GM10847 (cell line): ENCODE measurements around the gene VSX1.

ENCODE experiments used
- POLR2A ChIP-seq: IDR thresholded peaks from 2 replicates; pipeline ENCODE4 v1.6.1; 2011; ENCODE audit not compliant: insufficient read length; ENCODE audit errors: extremely low read depth

VSX1 gene

GRCh38 chr20:25077610-25078169, 4.3 kb downstream of the VSX1 start:
- no peak for TF ChIP-seq POLR2A

DNA sequence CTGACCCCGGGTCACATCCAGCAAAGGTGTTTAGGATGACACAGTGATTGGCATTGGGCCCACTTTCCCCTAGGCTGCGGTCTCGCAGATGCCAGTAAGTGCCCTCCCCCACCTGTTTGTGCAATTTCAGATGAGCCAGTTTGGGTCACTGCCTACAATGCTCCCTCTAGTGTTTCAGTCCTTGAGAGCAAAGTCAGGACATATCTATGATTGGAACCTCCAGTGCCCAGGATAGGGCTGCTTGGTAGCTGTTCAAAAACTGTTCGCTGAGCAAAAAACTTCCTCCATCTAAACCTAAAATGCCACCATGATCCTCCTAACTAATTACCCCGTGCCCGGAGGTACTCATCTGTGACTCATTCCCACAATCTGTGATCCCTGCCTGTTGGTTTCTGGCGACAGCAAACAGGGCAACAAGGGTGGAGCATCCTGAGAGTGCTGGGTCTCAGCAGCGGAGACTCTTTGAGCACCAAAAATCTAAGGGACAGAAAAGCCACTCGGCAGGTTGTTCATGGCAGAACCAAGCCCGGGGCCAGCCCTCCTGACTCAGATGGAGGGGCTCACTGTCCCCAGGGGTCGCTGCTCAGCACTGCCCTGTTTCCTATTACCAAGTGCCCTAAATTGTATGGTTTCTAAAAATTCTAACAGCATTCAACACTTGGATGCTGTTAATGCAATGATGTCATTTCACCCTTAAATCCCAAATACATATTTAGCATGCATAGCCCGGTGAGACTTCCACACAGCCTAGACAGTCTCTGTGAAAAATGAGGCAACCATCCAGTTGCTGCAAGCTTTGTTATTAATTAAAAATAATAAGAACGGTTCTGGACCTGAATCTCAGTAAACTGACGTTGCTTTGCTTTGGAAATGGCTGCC, 5.0 kb downstream of the VSX1 start:
- no peak for TF ChIP-seq POLR2A

GRCh38 chr20:25076201-25076600, 5.7 kb downstream of the VSX1 start:
- no peak for TF ChIP-seq POLR2A

DNA sequence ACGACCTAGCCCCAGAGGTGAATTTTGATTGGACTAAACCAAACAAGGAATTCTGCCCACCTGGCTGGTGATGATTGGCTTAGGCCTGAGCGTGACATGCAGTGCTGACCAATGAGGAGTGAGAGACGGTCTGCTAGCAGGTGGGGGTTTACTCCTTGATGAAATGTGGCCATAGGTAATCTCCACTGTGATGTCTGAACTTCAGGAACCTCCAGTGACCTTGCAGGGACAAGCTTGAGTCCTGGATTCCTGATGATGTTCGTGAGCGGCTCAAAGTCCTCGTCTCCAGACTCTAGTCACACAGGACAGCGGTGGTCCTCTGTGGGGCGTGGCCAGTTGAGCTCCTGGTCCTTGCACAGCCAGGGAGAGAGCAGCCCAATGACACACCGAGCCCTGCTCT, 8.4 kb downstream of the VSX1 start:
- no peak for TF ChIP-seq POLR2A

GRCh38 chr20:25072226-25072811, 9.6 kb downstream of the VSX1 start:
- no peak for TF ChIP-seq POLR2A

GRCh38 chr20:25071734-25072133, 10.2 kb downstream of the VSX1 start:
- TF ChIP-seq POLR2A = no peak

- TF ChIP-seq POLR2A = no peak
These were observed 11.0 kb downstream of the VSX1 start for GRCh38 chr20:25070821-25071473.

- no peak for TF ChIP-seq POLR2A
These were observed 14.6 kb downstream of the VSX1 start for GRCh38 chr20:25067102-25067987.

DNA sequence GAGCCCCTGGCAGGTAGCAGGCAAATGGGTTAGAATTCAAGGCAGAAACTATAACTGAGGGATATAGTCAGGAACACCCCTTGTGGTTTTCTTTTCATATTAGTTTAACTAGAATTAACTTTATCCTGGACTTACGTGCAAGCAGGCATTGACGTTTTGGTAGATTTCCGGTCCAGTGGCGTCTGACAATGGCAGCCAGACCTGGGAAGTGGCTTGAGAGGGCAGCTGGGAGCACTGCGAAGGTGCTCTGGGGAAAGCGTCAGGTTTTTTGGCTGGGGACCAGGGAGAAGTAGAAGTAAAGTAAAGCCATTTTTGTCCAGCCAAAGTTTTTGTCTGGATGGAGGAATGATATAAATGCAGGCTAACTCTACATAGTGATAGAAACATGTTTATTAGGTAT, 15.6 kb downstream of the VSX1 start:
- no peak for TF ChIP-seq POLR2A

DNA sequence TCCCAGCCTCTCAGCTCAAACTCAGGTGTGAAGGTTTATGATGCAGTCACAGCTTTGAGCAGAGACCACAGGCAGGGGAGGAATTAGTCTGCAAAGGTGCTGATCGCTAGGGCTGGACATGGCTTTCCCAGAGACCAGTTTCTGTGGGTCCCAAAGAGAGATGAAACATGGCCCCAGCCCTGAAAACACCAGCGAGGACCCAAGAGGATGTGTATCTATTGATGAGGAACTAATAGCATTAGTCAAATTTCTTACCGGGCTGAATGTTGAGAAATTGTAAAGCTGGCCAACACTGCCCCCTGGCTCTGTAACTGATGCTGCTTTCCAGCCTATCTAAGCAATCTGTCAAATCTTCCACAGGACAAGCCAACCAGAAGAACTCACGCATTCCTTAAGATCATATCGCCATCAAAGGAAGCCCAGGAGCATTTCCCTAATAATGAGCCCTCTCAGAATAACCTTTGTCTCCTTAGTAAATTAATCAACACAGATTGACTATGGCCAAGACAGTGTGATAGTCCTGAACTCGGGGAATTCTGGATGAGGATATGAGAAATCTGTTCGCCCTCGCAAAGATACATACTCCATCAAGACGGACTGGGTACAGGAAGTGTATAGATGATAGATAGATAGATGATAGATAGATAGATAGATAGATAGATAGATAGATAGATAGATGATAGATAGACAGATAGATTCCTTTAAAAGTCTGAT, 16.2 kb downstream of the VSX1 start:
- TF ChIP-seq POLR2A = no peak

DNA sequence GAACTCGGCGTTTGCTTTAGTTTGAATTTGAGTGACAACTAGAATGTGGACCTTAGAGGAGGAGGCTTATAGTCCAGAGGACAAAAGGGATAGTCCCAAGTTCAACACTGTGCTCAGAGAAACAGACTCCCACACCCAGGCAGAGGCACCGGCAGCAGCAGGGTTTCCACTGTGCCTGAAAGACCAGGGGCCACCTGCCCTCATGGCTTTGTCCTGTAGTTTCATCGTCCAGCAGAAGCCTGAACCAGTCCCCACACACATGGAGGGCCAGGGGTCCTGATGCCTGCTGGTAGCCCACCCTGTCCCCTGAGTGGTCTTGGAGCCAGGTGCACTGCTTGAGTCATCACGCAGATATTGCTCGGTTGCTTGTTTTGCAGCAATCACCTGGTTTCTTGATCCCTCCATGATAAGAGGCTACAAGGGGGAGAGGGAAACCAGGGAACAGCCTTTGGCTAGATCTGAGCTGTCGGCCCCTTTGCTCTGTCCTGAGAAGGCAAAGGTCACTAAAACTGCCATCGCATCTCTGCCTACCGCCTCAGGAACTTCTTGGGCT, 16.8 kb downstream of the VSX1 start:
- no peak for TF ChIP-seq POLR2A

DNA sequence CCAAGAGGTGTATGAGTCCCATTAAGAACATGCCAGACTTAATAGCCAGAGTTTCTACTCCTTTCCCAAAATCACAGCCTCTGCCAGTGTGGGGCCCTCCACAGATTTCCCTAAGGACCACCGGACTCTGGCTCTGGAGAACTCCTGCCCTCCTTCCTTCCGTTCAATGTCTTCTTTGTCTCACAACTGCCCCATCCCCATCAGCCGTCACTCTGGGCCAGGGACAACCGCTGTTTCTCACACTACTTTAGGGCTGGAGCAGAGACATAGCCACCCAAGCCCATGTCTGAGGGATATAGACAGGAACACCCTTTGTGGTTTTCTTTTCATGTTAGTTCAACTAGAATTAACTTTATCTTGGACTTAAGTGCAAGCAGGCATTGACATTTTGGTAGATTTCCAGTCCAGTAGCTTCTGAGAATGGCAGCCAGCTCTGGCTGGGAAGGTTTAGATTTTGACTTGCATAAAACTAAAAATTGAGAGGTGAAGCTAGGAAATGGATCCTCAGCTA, 17.3 kb downstream of the VSX1 start:
- no peak for TF ChIP-seq POLR2A

- no peak for TF ChIP-seq POLR2A
These were observed 18.0 kb downstream of the VSX1 start for GRCh38 chr20:25063981-25064380.

DNA sequence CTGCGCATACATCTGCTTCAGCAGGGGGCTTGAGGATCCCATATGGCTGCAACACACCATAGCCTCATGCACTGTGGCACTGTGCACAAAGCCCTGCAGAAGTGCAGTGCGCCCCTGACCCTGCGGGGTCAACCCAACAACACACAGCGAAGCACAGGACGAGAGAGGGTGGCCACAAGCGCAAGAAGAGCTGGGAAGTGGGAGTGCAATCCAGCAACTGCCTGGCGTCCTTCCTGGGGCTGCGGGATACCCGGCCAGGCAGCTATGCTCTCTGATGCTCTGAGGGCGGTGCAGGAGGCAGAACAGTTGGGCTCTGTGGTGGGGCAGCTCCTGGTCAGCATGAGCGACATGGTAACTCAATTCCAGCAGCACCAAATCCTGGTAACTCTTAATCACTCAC, 18.4 kb downstream of the VSX1 start:
- no peak for TF ChIP-seq POLR2A
